HG03108 (cell line): ENCODE data around the gene EXD3.

Experiments
- ATAC-seq: cut with Tn5 transposase; IDR thresholded peaks from one replicate; pipeline ENCODE4 v1.9.1; 2021; ENCODE audit warnings: moderate library complexity; ENCODE audit not compliant: unreplicated experiment

The EXD3 gene

DNA sequence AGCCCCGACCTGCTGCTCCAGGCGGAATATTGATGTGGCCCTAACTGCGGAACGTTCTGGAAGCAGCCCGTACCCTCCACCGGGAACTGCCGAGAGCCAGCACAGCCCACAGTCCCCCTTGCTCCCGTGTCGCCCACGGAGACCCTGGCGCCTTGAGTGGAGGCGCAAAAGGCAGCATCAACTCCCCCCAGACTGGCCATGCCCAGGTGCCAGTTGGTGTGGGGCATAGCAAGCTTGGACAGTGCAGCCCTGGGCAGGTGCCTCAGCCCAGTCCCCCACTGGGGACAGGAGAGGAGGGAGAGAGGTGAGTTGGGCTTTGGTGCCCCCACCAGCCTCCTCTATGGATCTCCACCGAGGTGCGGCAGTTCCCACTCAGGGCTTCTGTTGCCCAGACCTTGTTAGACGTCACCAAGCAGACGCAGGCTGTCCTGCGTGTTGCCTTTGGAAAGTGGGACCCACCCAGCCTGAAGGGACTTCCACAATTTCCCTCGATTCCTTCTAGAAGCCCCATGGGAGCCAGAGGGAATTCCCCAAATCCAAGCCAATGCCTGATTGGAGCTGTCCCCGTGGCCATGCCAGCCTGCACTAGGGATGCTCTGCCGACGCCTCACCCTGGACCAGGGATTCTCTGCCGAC, 101.1 kb downstream of the EXD3 start:
- no peak for ATAC-seq

GRCh38 chr9:137320555-137321384, 102.2 kb downstream of the EXD3 start:
- ATAC-seq = no peak

DNA sequence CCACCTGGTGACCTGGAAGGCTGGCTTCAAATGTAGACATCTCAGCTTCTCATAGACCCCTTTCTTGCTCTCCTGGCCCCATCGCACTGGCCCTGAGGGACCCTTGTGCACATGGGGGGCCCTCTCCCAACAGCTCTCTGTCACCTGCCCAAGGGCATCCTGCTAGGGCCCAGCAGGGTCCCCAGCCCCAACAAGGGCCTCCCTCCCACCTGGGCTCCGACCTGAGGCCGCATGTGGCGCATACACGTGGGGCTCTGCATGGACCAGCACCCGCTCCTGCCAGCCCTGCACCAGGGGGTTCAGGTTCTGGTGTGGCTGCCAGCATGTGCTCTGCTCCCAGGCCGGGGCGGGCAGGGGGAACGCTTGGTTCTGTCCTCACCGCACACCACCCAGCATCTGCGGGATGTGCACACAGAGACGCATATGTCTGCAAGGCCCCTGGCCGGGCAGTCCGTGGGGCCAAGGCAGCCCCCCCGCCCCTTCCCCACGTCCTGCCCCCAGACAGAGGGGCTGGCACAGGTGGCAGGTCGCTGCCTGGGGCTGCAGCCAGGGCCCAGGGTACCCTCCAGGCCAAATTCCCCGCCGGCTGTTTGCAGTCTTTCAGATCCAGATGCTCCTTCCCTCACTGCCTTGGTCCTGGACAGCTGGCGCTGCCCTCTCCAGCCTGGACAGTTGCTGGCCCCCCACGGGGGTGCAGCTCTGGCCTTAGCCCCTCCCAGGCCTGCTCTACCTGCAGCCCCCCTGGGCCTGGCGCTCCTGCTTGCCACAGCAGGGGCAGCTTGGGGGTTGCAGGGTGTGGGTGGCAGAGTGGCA, 103.0 kb downstream of the EXD3 start:
- ATAC-seq = no peak

- no peak for ATAC-seq
Observed at GRCh38 chr9:137319011-137319738, 103.8 kb downstream of the EXD3 start.

DNA sequence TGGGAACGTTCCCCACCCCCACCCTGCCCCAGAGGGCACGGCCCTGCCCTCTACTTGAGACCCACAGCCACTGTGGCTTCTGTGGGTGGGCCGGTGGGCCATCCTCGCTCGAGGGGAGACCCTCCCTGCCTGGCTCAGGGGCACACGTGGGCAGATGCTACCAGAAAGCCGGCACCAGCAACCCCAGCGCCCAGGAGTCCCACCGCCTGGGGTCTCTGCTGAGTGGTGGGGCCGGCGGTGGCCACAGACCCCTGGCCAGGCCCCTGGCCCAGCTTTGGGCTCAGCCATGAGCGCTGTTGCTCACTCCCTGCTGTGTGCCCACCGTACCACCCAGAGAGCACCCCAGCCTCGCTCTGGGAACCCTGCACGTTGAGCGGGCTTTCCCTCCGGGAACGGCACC, 104.4 kb downstream of the EXD3 start:
- no peak for ATAC-seq

DNA sequence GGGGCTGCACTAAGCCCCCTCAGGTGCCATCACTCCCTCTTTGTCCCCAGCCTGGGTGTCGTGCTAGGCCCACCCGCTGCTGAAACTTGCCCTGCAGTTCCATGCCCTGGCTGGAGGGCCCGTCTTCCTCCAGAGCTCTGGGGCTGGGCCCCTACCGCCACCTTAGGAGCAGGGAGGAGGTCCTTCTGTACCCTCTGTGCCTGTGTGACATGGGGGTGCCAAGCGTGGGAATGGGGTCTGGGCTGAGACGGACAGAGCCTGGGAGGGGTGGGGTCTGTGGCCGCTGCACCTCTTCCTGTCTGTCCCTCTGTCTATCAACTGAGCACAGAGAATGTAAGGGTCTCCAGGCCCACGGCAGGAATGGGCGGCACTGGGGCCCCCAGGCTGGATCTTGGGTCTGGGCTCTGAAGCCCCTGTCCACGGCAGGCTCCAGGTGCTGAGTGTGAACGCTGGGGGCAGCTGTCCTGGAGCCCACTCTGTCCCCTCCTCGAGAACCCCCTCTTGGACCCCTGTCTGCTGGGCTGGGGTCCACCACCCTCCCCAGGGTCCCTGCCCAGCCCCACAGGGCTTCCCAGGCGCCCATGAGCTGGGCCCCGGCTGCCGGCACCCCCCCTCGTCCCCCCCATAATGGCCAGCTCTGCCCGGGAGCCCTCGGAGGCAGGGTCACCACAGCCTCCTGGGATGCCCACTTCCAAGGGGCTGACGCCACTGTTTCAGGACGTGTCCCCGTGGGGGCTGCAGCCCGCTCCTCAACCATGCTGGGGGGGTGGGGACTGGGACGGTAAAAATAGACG, 105.0 kb downstream of the EXD3 start:
- ATAC-seq = no peak

GRCh38 chr9:137317021-137317717, 105.8 kb downstream of the EXD3 start:
- no peak for ATAC-seq

- ATAC-seq = no peak
Observed at GRCh38 chr9:137316012-137316981, 106.7 kb downstream of the EXD3 start.

DNA sequence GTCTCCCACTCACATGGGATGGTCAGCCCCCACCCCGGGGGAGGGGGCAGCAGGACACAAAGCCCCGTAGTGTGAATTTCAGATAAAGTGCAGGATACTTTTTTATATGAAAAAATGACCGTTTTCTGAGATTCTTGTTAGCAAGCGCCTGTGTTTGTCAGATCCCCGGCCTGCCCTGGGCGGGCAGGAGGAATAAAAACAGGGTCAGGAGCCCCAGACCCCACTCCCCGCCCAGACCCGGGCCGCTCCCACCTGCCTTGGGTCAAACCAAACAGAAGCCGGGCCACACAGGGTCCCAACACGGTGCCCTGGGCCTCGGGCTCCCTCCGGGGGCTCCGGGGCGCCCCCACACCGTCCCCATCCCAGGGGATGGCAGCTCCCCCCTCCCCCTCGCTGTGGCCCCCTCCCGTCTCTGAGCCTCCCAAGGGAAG, 107.4 kb downstream of the EXD3 start:
- ATAC-seq = no peak

DNA sequence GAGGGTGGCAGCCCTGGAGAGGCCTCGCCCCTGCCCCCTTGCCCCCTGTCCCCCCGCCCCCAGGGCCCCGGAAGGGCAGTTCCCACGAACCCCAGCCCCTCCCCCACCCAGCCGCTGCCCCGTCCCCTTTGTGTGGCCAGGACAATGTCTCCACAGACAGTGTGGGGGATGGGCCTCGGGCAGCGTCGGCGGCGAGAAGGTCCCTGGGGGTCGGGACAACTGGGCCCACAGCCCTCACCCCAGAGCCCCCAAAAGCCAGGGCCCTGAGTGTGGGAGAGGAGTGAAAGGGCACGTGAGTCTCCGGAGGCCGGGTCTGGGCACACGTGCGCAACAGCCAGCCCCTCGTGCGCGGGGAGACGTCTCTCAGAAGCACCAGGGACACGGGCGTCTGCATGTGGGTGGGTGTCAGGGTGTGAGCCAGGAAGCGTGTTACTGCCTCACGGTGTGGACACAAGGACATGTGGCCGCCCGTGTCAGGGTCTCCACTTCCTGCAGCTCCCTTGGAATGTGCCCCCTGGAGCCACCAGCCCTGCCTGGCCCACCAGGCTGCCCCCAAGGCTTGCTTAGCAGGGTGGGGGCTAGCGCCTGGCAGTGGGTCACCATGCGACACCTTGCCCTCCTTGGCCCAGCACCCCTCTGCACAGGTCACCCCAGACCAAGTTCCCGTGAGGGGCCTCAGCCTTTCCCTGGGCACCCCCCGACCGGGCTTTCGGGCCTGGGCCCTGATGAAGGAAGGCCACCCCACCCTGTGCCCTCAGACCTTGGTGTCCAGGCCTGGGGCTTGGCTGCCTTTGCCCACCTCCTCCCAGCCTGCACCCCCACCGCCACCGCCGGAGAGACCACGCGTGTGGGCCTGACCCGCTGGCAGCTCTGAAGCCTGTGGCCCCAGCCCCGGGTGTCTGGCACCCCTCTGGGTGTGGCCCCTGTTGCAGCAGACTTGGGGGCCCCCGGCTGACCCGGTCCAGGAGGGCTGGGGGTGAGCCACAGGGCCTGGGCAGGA, 108.1 kb downstream of the EXD3 start:
- ATAC-seq = no peak

GRCh38 chr9:137313956-137314560, 108.9 kb downstream of the EXD3 start:
- ATAC-seq = no peak

- no peak for ATAC-seq
Observed at GRCh38 chr9:137313326-137313936, 109.5 kb downstream of the EXD3 start.

- ATAC-seq = no peak
Observed at GRCh38 chr9:137312852-137313325, 110.1 kb downstream of the EXD3 start.

- ATAC-seq = no peak
Observed at GRCh38 chr9:137311986-137312851, 110.7 kb downstream of the EXD3 start.
